Astrocyte of the cerebellum (primary cell): ENCODE measurements around the gene SLIT3.

Experiments used
- DNase-seq: peaks from one replicate; pipeline ENCODE4 v3.0.0-alpha.2; 2011; ENCODE audit warnings: low read depth
- H3K4me3 ChIP-seq: 2 replicates; pipeline ENCODE4 v1.5.1; 2011; ENCODE audit warnings: mild to moderate bottlenecking, low read depth, low read length, moderate library complexity
- in situ Hi-C: cut with HindIII; loops from 2 replicates; pipeline ENCODE4 v1.10.0; 2017; ENCODE audit warnings: low sequenced_read_pairs
- TF ChIP-seq, protein P1 (sequence below): IDR thresholded peaks from 2 replicates; pipeline ENCODE4 v1.5.1; 2012; ENCODE audit warnings: low read length, low read depth, moderate library complexity, mild to moderate bottlenecking; ENCODE audit errors: missing control alignments

The SLIT3 gene

DNA sequence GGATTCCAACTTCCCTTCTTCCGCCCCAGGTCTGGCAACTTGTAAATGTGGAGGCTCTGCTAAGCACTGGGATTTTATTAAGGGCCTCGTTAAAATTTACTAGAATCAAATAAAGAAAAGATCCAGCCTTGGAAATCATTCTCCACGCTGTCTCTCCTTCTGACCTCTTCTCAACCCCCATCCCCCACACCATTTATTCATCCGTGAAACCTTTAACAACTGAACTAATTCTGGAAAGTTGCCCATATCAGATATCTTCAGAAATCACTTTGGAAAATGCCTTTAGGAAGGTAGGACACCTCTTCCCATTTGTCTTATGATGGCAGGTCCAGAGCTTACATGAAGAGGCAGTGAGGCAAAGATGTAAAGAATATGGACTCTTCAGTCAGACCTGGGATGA lies 288.5 kb downstream of the SLIT3 start:
- H3K4me3 ChIP-seq: no peak overlapping the region
- TF ChIP-seq, protein P1, sequence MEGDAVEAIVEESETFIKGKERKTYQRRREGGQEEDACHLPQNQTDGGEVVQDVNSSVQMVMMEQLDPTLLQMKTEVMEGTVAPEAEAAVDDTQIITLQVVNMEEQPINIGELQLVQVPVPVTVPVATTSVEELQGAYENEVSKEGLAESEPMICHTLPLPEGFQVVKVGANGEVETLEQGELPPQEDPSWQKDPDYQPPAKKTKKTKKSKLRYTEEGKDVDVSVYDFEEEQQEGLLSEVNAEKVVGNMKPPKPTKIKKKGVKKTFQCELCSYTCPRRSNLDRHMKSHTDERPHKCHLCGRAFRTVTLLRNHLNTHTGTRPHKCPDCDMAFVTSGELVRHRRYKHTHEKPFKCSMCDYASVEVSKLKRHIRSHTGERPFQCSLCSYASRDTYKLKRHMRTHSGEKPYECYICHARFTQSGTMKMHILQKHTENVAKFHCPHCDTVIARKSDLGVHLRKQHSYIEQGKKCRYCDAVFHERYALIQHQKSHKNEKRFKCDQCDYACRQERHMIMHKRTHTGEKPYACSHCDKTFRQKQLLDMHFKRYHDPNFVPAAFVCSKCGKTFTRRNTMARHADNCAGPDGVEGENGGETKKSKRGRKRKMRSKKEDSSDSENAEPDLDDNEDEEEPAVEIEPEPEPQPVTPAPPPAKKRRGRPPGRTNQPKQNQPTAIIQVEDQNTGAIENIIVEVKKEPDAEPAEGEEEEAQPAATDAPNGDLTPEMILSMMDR: no peak
- in situ Hi-C loops: no loop called here
- DNase-seq: no peak

DNA sequence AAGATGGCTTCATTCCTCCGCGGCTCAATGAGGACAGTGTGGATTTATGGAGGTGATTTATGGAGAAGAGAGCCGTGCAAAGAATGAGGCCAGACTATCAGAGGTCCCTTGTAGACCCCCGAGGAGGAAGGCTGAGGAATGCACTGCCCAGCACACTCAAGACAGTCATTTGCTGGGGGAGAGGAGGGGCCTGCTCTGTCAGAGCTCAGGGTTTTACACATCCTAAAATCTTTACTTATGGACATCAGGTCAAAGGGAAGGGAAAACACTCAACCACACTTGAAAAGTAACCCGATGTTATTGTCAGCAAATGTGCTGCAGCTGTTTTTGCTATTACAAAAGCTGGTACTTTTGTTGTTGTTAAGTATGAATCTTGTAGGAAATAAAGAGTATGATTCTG lies 289.5 kb downstream of the SLIT3 start:
- H3K4me3 ChIP-seq: no peak overlapping the region
- TF ChIP-seq, protein P1: no peak
- no peak for DNase-seq
- in situ Hi-C loops: no loop called here

DNA sequence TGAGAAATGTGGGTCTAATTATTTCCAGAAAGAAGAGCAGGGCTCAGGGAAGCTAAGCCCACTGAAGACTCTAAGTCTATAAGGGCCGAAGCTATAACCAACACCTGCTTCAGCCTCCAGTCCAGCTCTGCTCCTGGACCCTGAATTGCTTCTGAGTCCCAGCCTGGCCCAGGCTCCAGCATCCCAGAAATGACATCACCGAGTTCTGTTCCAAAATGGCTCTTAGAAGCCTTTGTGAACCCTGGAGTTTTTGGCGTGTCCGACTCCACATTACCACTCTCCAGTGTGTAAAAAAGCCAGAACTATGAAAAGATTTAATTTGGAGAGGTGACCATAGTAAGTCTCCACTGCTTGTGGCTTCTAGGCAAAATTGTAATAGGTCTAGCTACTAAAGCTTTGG lies 289.9 kb downstream of the SLIT3 start:
- in situ Hi-C loops: no loop called here

DNA sequence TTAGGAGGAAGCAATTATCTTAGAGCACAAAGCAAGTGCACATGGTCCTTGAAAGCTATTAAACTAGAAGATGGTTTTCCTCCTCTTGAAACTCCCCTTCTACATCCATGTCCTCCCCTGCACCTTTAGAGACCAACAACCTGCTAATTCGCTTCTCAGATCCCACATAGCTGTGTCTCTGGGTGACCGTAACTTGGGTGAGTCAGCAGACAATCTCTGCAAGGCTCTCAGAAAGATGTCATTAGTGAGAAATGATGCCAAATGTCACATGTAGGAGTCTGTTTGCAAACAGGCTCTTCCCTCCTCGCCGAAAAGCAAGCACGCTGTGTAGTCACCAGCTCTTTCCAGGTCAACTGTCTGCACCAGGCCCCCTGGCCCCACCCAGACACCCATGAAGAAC lies 291.8 kb downstream of the SLIT3 start:
- TF ChIP-seq, protein P1: no peak
- no peak overlapping the region for H3K4me3 ChIP-seq
- no peak for DNase-seq
- in situ Hi-C loops: no loop called here

More for the DNA sequence above, 289.9 kb downstream of the SLIT3 start:
- DNase-seq: no peak
- TF ChIP-seq, protein P1: no peak
- no peak overlapping the region for H3K4me3 ChIP-seq

DNA sequence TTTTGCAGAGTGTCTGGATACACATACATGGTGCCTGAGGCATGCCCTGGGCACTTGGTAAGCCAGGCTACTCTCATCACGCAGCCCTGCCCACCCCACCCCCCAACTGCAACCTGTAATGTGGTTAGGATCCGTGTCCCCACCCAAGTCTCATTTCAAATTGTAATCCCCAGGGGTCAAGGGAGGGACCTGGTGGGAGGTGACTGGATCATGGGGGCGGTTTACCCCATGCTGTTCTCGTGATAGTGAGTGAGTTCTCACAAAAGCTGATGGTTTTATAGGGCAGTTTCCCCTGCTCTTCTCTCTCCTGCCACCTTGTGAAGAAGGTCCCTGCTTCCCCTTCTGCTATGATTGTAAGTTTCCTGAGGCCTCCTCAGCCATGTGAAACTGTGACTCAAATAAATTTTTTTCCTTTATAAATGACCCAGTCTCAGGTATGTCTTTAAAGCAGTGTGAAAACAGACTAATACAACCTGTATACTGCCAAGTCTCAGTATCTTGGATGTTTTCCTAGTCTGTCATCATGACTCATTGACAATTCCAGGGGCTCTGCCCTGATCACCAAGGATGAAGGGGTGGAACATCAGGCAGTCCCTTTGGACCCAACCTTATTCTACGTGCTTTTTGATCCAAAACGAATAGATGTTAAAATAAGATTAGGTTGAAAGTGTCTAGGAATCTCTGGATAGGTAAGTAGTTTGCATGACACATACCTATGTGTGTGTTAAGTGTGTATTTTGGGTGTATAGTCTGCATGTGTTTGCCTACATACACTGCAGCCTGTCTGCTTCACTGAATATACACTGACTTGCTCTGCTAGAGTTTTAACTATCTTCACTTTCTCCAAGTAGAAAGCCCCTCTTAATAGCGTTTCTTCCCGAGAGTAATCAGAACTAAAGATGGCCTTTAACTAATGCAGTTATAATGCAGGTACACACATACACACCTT lies 293.8 kb downstream of the SLIT3 start:
- no peak overlapping the region for H3K4me3 ChIP-seq
- TF ChIP-seq, protein P1: no peak
- no peak for DNase-seq
- in situ Hi-C loops: no loop called here

DNA sequence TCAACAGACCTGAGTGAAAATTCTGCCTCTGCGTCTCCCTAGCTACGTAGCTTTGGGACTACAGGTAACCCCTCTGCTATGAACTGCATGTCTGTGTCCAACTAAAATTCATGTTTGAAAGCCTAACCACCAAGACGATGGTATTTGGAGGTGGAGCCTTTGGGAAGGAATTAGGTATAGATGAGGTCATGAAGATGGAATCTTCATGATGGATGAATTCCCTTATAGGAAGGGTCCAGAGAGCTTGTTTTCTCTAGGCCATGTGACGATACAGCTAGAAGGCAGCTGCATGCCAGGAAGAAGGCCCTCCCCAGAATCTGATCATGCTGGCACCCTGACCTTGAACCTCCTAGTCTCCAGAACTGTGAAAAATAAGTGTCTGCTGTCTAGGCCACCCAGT lies 296.4 kb downstream of the SLIT3 start:
- TF ChIP-seq, protein P1: no peak
- no peak overlapping the region for H3K4me3 ChIP-seq
- peak; percentile 8 for DNase-seq
- in situ Hi-C loops: no loop called here
